GM19043 (cell line): ENCODE measurements around the gene ADM2.
"Not testable (repeated sequence)": the region's sequence is repeated elsewhere in the genome, so short reads cannot be mapped to it uniquely, and the experiment has no call there.

Experiments used
- ATAC-seq: cut with Tn5 transposase; IDR thresholded peaks from one replicate; pipeline ENCODE4 v1.9.1; 2021; ENCODE audit warnings: low read depth; ENCODE audit not compliant: unreplicated experiment

The ADM2 gene

GRCh38 chr22:50533856-50534711 is 52.7 kb downstream of the ADM2 start:
- ATAC-seq = not testable (repeated sequence)

DNA sequence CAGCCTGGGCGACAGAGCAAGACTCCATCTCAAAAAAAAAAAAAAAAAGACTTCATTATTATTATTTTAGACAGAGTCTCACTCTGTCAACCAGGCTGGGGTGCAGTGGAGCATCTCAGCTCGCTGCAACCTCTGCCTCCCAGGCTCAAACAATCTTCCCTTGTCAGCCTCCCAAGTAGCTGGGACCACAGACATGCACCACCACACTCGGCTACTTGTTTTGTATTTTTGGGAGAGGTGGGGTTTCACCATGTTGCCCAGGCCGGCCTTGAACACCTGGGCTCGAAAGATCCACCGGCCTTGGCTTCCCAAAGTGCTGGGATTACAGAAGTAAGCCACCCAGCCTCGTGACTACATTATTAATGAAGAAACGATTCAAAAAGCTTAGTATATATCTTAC is 53.8 kb downstream of the ADM2 start:
- ATAC-seq = no peak
